ENCODE measurements around the gene CTCFL.

DNA sequence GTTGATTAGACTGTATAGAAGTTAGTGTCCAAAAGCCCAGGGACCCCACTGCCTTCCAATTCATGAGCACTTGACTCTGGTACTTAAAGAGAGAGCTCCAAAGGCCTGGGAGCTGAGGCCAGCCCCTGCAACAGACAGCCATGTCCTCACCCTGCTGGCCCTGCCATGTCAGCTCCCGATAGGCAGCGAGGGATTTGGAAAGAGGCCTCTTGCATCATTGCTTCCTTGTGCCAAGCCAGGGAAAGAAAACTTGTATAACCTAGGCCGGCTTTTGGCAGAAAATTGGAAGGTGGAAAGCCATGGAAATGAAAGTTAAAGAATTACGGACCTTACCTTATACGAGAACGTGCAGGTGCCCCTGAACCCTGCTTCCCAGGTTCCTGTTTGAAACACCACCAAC is 27.5 kb upstream of the CTCFL start:
- TF ChIP-seq, protein P1, sequence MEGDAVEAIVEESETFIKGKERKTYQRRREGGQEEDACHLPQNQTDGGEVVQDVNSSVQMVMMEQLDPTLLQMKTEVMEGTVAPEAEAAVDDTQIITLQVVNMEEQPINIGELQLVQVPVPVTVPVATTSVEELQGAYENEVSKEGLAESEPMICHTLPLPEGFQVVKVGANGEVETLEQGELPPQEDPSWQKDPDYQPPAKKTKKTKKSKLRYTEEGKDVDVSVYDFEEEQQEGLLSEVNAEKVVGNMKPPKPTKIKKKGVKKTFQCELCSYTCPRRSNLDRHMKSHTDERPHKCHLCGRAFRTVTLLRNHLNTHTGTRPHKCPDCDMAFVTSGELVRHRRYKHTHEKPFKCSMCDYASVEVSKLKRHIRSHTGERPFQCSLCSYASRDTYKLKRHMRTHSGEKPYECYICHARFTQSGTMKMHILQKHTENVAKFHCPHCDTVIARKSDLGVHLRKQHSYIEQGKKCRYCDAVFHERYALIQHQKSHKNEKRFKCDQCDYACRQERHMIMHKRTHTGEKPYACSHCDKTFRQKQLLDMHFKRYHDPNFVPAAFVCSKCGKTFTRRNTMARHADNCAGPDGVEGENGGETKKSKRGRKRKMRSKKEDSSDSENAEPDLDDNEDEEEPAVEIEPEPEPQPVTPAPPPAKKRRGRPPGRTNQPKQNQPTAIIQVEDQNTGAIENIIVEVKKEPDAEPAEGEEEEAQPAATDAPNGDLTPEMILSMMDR (conservative IDR thresholded peaks at IDR 0.05), result no peak
- no peak for TF ChIP-seq EZH2 (IDR thresholded peaks at IDR 0.05; ENCODE audit: low read depth)
